Activated CD8-positive, alpha-beta T cell treated with anti-CD3 and anti-CD28 coated beads for 36 hours (primary cell): ENCODE results near the gene SHISA3. TPM values are rescaled to one million over a fixed set of nuclear protein-coding genes. Genes with fewer than 3 reads are reported as not detected.

Source experiments
- ATAC-seq: fragments of 200-7000 bp; cut with Tn5 transposase; one replicate; pipeline ENCODE4 v1.10.0; 2021; ENCODE audit warnings: mild to moderate bottlenecking, moderate library complexity
- CTCF ChIA-PET: fragments of 350-600 bp; sonication (Branson Sonifier 250); formaldehyde crosslinking; loops from one replicate; lab custom pipeline; 2021; ENCODE audit warnings: antibody characterized with exemption; lab: Charles Lee
- POLR2A ChIA-PET: fragments of 350-600 bp; sonication (Branson Sonifier 250); formaldehyde crosslinking; loops from one replicate; lab custom pipeline; 2021; ENCODE audit warnings: antibody characterized with exemption; lab: Charles Lee
- DNase-seq: peaks from one replicate; pipeline ENCODE4 v3.0.0-alpha.2; 2020
- H3K27ac Mint-ChIP-seq: one replicate; pipeline ENCODE4 v1.8.0; 2021; ENCODE audit warnings: mild to moderate bottlenecking, mixed read lengths
- H3K27me3 Mint-ChIP-seq: one replicate; pipeline ENCODE4 v1.8.0; 2021; ENCODE audit warnings: mixed read lengths
- H3K36me3 Mint-ChIP-seq: one replicate; pipeline ENCODE4 v1.8.0; 2021; ENCODE audit warnings: low read depth, mixed read lengths
- H3K4me1 Mint-ChIP-seq: one replicate; pipeline ENCODE4 v1.8.0; 2021; ENCODE audit warnings: low read depth, mixed read lengths
- H3K4me3 Mint-ChIP-seq: one replicate; pipeline ENCODE4 v1.8.0; 2021; ENCODE audit warnings: mild to moderate bottlenecking, moderate library complexity, mixed read lengths
- H3K9me3 Mint-ChIP-seq: one replicate; pipeline ENCODE4 v1.8.0; 2021; ENCODE audit warnings: mixed read lengths
- intact Hi-C: fragments of 100-400 bp; cut with micrococcal nuclease; formaldehyde crosslinking; loops from one replicate; pipeline ENCODE4 v1.10.0; 2022
- total RNA-seq, 2 experiments: library from RNA; stranded (reverse); gene quantifications; one replicate each; pipeline ENCODE4 v1.2.3, GENCODE V29; 2021
- TF ChIP-seq, protein P1 (sequence below): fragments of 200-600 bp; IDR thresholded peaks from one replicate; pipeline ENCODE4 v1.8.0; 2022; ENCODE audit warnings: antibody characterized with exemption, mild to moderate bottlenecking

Gene SHISA3
- total RNA-seq, 2 experiments from 2014 or later = 0.23 TPM; not detected in 1

- CTCF ChIA-PET = interaction anchor here (1.4 to 1.5 kb wide), 2 partner anchors 114 to 123 kb away, joined by 3 read pairs; no protein-coding TSS in a partner anchor
- Mint-ChIP-seq H3K4me1 (peaks cover 21% of the 10 kb centered on the region), H3K36me3 (no peaks in the 10 kb centered on the region), H3K4me3 (peak overlapping the region; percentile 67), H3K27ac (no peak overlapping the region), H3K27me3 (peaks cover 56% of the 10 kb centered on the region), H3K9me3 (no peaks in the 10 kb centered on the region)
- DNase-seq (no peak), ATAC-seq (no peak)
- POLR2A ChIA-PET = no interaction called here
- intact Hi-C loops = no loop called here
- TF ChIP-seq, protein P1, sequence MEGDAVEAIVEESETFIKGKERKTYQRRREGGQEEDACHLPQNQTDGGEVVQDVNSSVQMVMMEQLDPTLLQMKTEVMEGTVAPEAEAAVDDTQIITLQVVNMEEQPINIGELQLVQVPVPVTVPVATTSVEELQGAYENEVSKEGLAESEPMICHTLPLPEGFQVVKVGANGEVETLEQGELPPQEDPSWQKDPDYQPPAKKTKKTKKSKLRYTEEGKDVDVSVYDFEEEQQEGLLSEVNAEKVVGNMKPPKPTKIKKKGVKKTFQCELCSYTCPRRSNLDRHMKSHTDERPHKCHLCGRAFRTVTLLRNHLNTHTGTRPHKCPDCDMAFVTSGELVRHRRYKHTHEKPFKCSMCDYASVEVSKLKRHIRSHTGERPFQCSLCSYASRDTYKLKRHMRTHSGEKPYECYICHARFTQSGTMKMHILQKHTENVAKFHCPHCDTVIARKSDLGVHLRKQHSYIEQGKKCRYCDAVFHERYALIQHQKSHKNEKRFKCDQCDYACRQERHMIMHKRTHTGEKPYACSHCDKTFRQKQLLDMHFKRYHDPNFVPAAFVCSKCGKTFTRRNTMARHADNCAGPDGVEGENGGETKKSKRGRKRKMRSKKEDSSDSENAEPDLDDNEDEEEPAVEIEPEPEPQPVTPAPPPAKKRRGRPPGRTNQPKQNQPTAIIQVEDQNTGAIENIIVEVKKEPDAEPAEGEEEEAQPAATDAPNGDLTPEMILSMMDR = no peak
These were observed 932 bp upstream of the SHISA3 start for GRCh38 chr4:42396361-42396751.

GRCh38 chr4:42397635-42398170 is 415 bp downstream of the SHISA3 start:
- peak; percentile 17 for DNase-seq
- Mint-ChIP-seq H3K36me3 (no peaks in the 10 kb centered on the region), H3K4me3 (peak overlapping the region; percentile 67), H3K4me1 (peaks cover 21% of the 10 kb centered on the region), H3K9me3 (no peaks in the 10 kb centered on the region), H3K27me3 (peaks cover 60% of the 10 kb centered on the region), H3K27ac (no peak overlapping the region)
- TF ChIP-seq, protein P1 = no peak
- ATAC-seq = peak; percentile 37
- ChIA-PET POLR2A (no interaction called here), CTCF (interaction anchor here (1.0 kb wide), 1 partner anchor 122 kb away, joined by 4 read pairs; no protein-coding TSS in a partner anchor)
- intact Hi-C loops = no loop called here

GRCh38 chr4:42398171-42398870 is 1.0 kb downstream of the SHISA3 start:
- CTCF ChIA-PET = interaction anchor here (1.4 kb wide), 1 partner anchor 121 kb away, joined by 4 read pairs; no protein-coding TSS in a partner anchor

GRCh38 chr4:42398871-42399331 is 1.6 kb downstream of the SHISA3 start:
- no peaks in the 10 kb centered on the region for H3K36me3 Mint-ChIP-seq
- peak; percentile 26 for DNase-seq

More at GRCh38 chr4:42398171-42398870, 1.0 kb downstream of the SHISA3 start:
- peaks cover 21% of the 10 kb centered on the region for H3K4me1 Mint-ChIP-seq
- H3K4me3 Mint-ChIP-seq = peak overlapping the region; percentile 62
- peaks cover 60% of the 10 kb centered on the region for H3K27me3 Mint-ChIP-seq
- peak; percentile 37 for DNase-seq
- TF ChIP-seq, protein P1 = no peak
- ATAC-seq = peak; percentile 66
- intact Hi-C loops = no loop called here
- POLR2A ChIA-PET = no interaction called here
- H3K27ac Mint-ChIP-seq = no peak overlapping the region
- H3K36me3 Mint-ChIP-seq = no peaks in the 10 kb centered on the region
- H3K9me3 Mint-ChIP-seq = no peaks in the 10 kb centered on the region

More at GRCh38 chr4:42398871-42399331, 1.6 kb downstream of the SHISA3 start:
- POLR2A ChIA-PET = no interaction called here
- CTCF ChIA-PET = interaction anchor here (1.4 kb wide), 1 partner anchor 121 kb away, joined by 4 read pairs; no protein-coding TSS in a partner anchor
- H3K4me1 Mint-ChIP-seq = peaks cover 21% of the 10 kb centered on the region
- TF ChIP-seq, protein P1 = no peak
- H3K27ac Mint-ChIP-seq = no peak overlapping the region
- peaks cover 59% of the 10 kb centered on the region for H3K27me3 Mint-ChIP-seq
- ATAC-seq = no peak
- no peaks in the 10 kb centered on the region for H3K9me3 Mint-ChIP-seq
- H3K4me3 Mint-ChIP-seq = peak overlapping the region; percentile 62
- intact Hi-C loops = no loop called here
